ENCODE data around the gene RGS9. TPM values are rescaled to one million over a fixed set of nuclear protein-coding genes. Genes with fewer than 3 reads are reported as not detected.
"Not testable (repeated sequence)": the region's sequence is repeated elsewhere in the genome, so short reads cannot be mapped to it uniquely, and the experiment has no call there.

The RGS9 gene
- total RNA-seq, 2 donors from 2014 or later, result 4.3 to 4.4 TPM

DNA sequence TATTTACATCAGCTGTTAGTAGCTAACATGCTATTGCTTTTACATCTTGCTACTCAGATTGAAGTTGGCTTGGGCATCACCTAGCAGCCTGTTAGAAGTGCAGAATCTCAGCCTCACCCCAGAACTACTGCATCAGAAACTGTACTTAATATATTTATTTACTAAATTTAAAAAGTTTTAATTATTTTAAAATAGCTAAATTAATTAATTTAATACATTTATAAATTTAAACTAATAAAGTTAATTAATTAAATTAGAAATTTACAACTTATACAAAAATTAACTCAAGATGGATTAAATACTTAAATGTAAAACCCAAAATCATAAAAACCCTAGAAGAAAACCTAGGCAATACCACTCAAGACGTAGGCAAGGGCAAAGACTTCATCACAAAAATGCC, 41.7 kb upstream of the RGS9 start:
- 81 to 83% methylated on average over 1 of the region's 1 CpG for WGBS, 2 donors

DNA sequence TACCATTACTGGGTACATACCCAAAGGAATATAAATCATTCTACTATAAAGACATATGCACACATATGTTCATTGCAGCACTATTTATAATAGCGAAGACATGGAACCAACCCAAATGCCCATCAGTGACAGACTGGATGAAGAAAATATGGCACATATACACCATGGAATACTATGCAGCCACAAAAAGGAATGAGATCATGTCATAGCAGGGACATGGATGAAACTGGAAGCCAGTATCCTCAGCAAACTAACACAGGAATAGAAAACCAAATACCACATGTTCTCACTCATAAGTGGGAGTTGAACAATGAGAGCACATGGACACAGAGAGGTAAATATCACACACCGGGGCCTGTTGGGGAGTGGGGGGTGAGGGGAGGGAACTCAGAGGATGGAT, 40.8 kb upstream of the RGS9 start:
- H3K27ac ChIP-seq; H3K9me3 ChIP-seq; intact Hi-C loops (cut with DNase I); DNase-seq; H3K27me3 ChIP-seq; H3K4me3 ChIP-seq; H3K36me3 ChIP-seq (replicated peaks in 1 of 2; ENCODE audit: insufficient read depth in 1 of 2, low read depth in 2 of 2); ATAC-seq: not testable (repeated sequence)
- H3K4me1 ChIP-seq, result peaks cover 13% of the 10 kb centered on the region
- WGBS, 2 donors, result 97 to 98% methylated on average over 2 of the region's 2 CpGs

More for the DNA sequence above, 41.7 kb upstream of the RGS9 start:
- DNase-seq (no peak), ATAC-seq (no peak)
- Histone ChIP-seq H3K4me1 (peaks cover 6% of the 10 kb centered on the region), H3K4me3 (no peak overlapping the region), H3K27ac (no peak overlapping the region), H3K36me3 (replicated peaks in 1 of 2; ENCODE audit: insufficient read depth in 1 of 2, low read depth in 2 of 2) (no peaks in the 10 kb centered on the region), H3K27me3 (no peaks in the 10 kb centered on the region), H3K9me3 (no peaks in the 10 kb centered on the region)
- intact Hi-C loops (cut with DNase I), result no loop called here
- TF ChIP-seq, protein P1, sequence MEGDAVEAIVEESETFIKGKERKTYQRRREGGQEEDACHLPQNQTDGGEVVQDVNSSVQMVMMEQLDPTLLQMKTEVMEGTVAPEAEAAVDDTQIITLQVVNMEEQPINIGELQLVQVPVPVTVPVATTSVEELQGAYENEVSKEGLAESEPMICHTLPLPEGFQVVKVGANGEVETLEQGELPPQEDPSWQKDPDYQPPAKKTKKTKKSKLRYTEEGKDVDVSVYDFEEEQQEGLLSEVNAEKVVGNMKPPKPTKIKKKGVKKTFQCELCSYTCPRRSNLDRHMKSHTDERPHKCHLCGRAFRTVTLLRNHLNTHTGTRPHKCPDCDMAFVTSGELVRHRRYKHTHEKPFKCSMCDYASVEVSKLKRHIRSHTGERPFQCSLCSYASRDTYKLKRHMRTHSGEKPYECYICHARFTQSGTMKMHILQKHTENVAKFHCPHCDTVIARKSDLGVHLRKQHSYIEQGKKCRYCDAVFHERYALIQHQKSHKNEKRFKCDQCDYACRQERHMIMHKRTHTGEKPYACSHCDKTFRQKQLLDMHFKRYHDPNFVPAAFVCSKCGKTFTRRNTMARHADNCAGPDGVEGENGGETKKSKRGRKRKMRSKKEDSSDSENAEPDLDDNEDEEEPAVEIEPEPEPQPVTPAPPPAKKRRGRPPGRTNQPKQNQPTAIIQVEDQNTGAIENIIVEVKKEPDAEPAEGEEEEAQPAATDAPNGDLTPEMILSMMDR (IDR thresholded peaks at IDR 0.05), result no peak
- no peak for TF ChIP-seq POLR2A (IDR thresholded peaks at IDR 0.05)

DNA sequence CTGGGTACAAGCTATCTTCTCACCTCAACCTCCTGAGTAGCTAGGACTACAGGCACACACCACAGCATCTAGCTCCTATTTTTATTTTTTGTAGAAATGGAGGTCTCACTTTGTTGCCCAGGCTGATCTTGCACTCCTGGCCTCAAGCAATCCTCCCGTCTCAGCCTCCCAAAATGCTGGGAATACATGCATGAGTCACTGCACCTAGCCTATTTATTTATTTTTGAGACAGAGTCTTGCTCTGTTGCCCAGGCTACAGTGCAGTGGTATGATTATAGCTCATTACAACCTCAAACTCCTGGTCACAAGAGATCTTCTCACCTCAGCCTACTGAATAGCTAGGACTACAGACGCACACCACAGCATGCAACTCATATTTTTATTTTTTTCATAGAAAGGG, 40.1 kb upstream of the RGS9 start:
- 85 to 95% methylated on average over 2 of the region's 2 CpGs for WGBS, 2 donors
- intact Hi-C loops (cut with DNase I), result no loop called here
- ATAC-seq, result no peak

DNA sequence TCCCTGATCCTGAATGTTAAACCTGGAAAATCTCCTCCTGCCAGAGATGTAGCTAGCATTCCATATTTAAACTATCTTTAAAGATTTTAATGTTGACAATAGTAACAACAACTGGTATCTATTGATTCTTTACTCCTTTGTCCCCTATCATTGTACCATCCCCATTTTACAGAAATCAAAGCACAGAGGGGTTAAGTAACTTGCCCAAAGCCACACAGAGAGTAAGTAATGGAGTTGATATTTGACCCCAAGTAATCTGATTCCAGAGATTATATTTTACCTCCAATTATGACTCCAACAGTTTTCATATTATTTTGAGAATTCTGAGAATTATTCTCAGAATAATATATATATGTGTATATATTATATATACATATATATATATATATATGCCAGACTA, 37.7 kb upstream of the RGS9 start:
- Histone ChIP-seq H3K27ac (peak overlapping the region in 2 of 4 donors; percentile 80 to 86), H3K9me3 (no peaks in the 10 kb centered on the region), H3K4me1 (peaks cover 14% of the 10 kb centered on the region), H3K27me3 (no peaks in the 10 kb centered on the region), H3K4me3 (no peak overlapping the region), H3K36me3 (replicated peaks in 1 of 2; ENCODE audit: insufficient read depth in 1 of 2, low read depth in 2 of 2) (no peaks in the 10 kb centered on the region)
- DNase-seq, result no peak
- intact Hi-C loops (cut with DNase I), result no loop called here
- TF ChIP-seq, protein P1 (IDR thresholded peaks at IDR 0.05), result no peak
- TF ChIP-seq POLR2A (IDR thresholded peaks at IDR 0.05), result no peak
- ATAC-seq, result no peak

More for the DNA sequence above, 40.1 kb upstream of the RGS9 start:
- Histone ChIP-seq H3K27me3 (no peaks in the 10 kb centered on the region), H3K4me1 (peaks cover 14% of the 10 kb centered on the region), H3K36me3 (replicated peaks in 1 of 2; ENCODE audit: insufficient read depth in 1 of 2, low read depth in 2 of 2) (no peaks in the 10 kb centered on the region), H3K27ac (no peak overlapping the region), H3K4me3 (no peak overlapping the region), H3K9me3 (no peaks in the 10 kb centered on the region)
- no peak for DNase-seq
- no peak for TF ChIP-seq POLR2A (IDR thresholded peaks at IDR 0.05)
- TF ChIP-seq, protein P1 (IDR thresholded peaks at IDR 0.05), result no peak

DNA sequence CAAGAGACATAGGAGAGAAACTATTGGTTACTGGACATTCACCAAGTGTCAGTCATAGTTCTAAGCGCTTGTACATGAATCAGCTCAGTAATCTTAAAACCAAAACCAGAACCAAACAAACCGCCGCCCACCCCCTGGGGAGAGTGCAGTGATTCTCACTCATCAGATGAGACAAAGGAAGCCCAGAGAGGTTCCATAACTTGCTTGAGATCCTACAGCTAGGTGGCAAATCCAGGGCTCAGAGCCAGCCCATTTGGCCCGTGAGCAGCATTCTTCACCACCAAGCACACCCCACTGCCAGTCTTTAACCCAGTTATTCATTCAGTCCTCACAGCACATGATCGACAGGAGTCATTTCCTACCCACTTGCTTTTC, 37.2 kb upstream of the RGS9 start:
- H3K4me3 ChIP-seq, result peak overlapping the region; percentile 21 to 28
- H3K27me3 ChIP-seq, result no peaks in the 10 kb centered on the region
- H3K9me3 ChIP-seq, result no peaks in the 10 kb centered on the region
- no peak for TF ChIP-seq POLR2A (IDR thresholded peaks at IDR 0.05)
- TF ChIP-seq, protein P1 (IDR thresholded peaks at IDR 0.05), result peak in 2 of 7 experiments; percentile 17 to 29
- intact Hi-C loops (cut with DNase I), result no loop called here
- H3K36me3 ChIP-seq (replicated peaks in 1 of 2; ENCODE audit: insufficient read depth in 1 of 2, low read depth in 2 of 2), result no peaks in the 10 kb centered on the region
- peaks cover 14% of the 10 kb centered on the region for H3K4me1 ChIP-seq
- H3K27ac ChIP-seq, result peak overlapping the region; percentile 65 to 86 (median 78)
- ATAC-seq (peak; percentile 43), DNase-seq (peak; percentile 41 to 52 (median 46))
- WGBS, 2 donors, result 27 to 35% methylated on average over 5 of the region's 5 CpGs

Data from body of pancreas (tissue), 4 donors.